Astrocyte (in vitro differentiated cells and primary cell): Measurements from ENCODE around the gene TRIM67. TPM values are rescaled to one million over a fixed set of nuclear protein-coding genes. Genes with fewer than 3 reads are reported as not detected.

ENCODE experiments used
- DNase-seq: peaks from one replicate; pipeline ENCODE4 v3.0.0-alpha.2; 2010; ENCODE audit warnings: low read depth
- FAIRE-seq: peaks from 2 replicates; lab custom pipeline; 2011; peaks lifted over from hg19 to GRCh38; lab: Jason Lieb, UNC
- H2AFZ ChIP-seq: 2 replicates; pipeline ENCODE4 v1.6.0; 2012; ENCODE audit warnings: low read depth, low read length, inconsistent platforms
- H3K27ac ChIP-seq: 2 replicates; pipeline ENCODE4 v1.5.1; 2011; ENCODE audit warnings: low read depth, low read length, inconsistent platforms
- H3K27me3 ChIP-seq: 2 replicates; pipeline ENCODE4 v1.6.0; 2011; ENCODE audit warnings: low read length, inconsistent platforms; ENCODE audit not compliant: insufficient read depth
- H3K36me3 ChIP-seq: 2 replicates; pipeline ENCODE4 v1.5.1; 2011; ENCODE audit warnings: low read length, inconsistent platforms; ENCODE audit not compliant: insufficient read depth
- H3K4me1 ChIP-seq: 2 replicates; pipeline ENCODE4 v1.5.1; 2011; ENCODE audit warnings: low read length, inconsistent platforms; ENCODE audit not compliant: insufficient read depth
- H3K4me2 ChIP-seq: 2 replicates; pipeline ENCODE4 v1.6.0; 2012; ENCODE audit warnings: low read length, inconsistent platforms
- H3K4me3 ChIP-seq: 2 replicates; pipeline ENCODE4 v1.5.1; 2011; ENCODE audit warnings: low read depth, mild to moderate bottlenecking, low read length, inconsistent platforms; ENCODE audit not compliant: insufficient read depth
- H3K79me2 ChIP-seq: 2 replicates; pipeline ENCODE4 v1.6.0; 2012; ENCODE audit warnings: mild to moderate bottlenecking, low read length, inconsistent platforms; ENCODE audit not compliant: insufficient read depth
- H3K9ac ChIP-seq: 2 replicates; pipeline ENCODE4 v1.6.0; 2012; ENCODE audit warnings: mild to moderate bottlenecking, low read length, inconsistent platforms
- H3K9me3 ChIP-seq: 2 replicates; pipeline ENCODE4 v1.5.1; 2012; ENCODE audit warnings: low read depth, mild to moderate bottlenecking, low read length, inconsistent platforms; ENCODE audit not compliant: insufficient read depth
- H4K20me1 ChIP-seq: 2 replicates; pipeline ENCODE4 v1.6.0; 2012; ENCODE audit warnings: low read length, inconsistent platforms; ENCODE audit not compliant: insufficient read depth
- H3K27ac Mint-ChIP-seq: one replicate; pipeline ENCODE4 v1.8.0; 2021; ENCODE audit warnings: mild to moderate bottlenecking, mixed read lengths; ENCODE audit not compliant: unreplicated experiment
- H3K27me3 Mint-ChIP-seq: one replicate; pipeline ENCODE4 v1.8.0; 2021; ENCODE audit warnings: low read depth, mixed read lengths; ENCODE audit not compliant: unreplicated experiment
- H3K36me3 Mint-ChIP-seq: one replicate; pipeline ENCODE4 v1.8.0; 2021; ENCODE audit warnings: low read depth, mixed read lengths; ENCODE audit not compliant: unreplicated experiment
- H3K4me1 Mint-ChIP-seq: one replicate; pipeline ENCODE4 v1.8.0; 2021; ENCODE audit warnings: low read depth, mixed read lengths; ENCODE audit not compliant: unreplicated experiment
- H3K4me3 Mint-ChIP-seq: one replicate; pipeline ENCODE4 v1.8.0; 2021; ENCODE audit warnings: mild to moderate bottlenecking, moderate library complexity, mixed read lengths; ENCODE audit not compliant: unreplicated experiment
- H3K9me3 Mint-ChIP-seq: one replicate; pipeline ENCODE4 v1.8.0; 2021; ENCODE audit warnings: mild to moderate bottlenecking, mixed read lengths; ENCODE audit not compliant: unreplicated experiment
- EZH2 ChIP-seq: IDR thresholded peaks from 2 replicates; pipeline ENCODE4 v1.6.1; 2012; ENCODE audit warnings: mild to moderate bottlenecking, low read length, inconsistent platforms; ENCODE audit not compliant: insufficient read depth
- total RNA-seq: library from RNA; stranded (reverse); gene quantifications from 2 replicates; pipeline ENCODE4 v1.2.1, GENCODE V29; 2021
- TF ChIP-seq, protein P1 (sequence below): IDR thresholded peaks from 2 replicates; pipeline ENCODE4 v1.5.1; 2011; ENCODE audit warnings: low read depth, mild to moderate bottlenecking, inconsistent platforms, low read length, moderate library complexity; ENCODE audit not compliant: insufficient read depth

The TRIM67 gene
- total RNA-seq, 1 donor from 2014 or later = 0.89 TPM

DNA sequence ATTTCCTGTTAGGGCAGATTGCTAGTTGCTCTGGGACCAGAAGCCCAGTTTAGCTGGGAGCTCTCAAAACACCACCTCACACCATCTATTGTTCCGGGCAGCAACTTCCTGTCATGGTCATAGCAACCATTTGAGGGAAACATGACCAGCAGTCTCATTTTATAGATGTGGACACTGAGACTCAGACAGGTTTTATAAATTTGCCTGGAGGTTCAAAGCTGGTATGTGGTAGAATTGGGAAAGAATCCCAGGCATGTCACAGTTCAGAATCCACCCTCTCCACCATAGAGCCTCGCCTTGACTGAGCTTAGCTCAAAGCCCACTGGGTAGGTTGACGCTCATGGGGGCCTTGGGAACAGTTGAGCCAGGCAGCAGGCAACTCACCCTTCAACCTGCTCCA lies 14.0 kb upstream of the TRIM67 start:
- Histone ChIP-seq H3K27me3 (no peaks in the 10 kb centered on the region), H3K27ac (no peak overlapping the region), H4K20me1 (no peaks in the 10 kb centered on the region), H3K36me3 (no peaks in the 10 kb centered on the region), H3K4me3 (no peak overlapping the region), H3K79me2 (no peaks in the 10 kb centered on the region), H3K9me3 (no peaks in the 10 kb centered on the region), H2AFZ (no peak overlapping the region), H3K9ac (no peak overlapping the region), H3K4me2 (no peak overlapping the region), H3K4me1 (no peaks in the 10 kb centered on the region)
- Mint-ChIP-seq H3K27me3 (peaks cover 14% of the 10 kb centered on the region), H3K36me3 (peaks cover 2% of the 10 kb centered on the region), H3K9me3 (peaks cover 18% of the 10 kb centered on the region), H3K4me3 (no peak overlapping the region), H3K4me1 (no peaks in the 10 kb centered on the region), H3K27ac (no peak overlapping the region)
- DNase-seq (no peak), FAIRE-seq (no peak)
- TF ChIP-seq, protein P1, sequence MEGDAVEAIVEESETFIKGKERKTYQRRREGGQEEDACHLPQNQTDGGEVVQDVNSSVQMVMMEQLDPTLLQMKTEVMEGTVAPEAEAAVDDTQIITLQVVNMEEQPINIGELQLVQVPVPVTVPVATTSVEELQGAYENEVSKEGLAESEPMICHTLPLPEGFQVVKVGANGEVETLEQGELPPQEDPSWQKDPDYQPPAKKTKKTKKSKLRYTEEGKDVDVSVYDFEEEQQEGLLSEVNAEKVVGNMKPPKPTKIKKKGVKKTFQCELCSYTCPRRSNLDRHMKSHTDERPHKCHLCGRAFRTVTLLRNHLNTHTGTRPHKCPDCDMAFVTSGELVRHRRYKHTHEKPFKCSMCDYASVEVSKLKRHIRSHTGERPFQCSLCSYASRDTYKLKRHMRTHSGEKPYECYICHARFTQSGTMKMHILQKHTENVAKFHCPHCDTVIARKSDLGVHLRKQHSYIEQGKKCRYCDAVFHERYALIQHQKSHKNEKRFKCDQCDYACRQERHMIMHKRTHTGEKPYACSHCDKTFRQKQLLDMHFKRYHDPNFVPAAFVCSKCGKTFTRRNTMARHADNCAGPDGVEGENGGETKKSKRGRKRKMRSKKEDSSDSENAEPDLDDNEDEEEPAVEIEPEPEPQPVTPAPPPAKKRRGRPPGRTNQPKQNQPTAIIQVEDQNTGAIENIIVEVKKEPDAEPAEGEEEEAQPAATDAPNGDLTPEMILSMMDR = no peak
- TF ChIP-seq EZH2 = no peak

DNA sequence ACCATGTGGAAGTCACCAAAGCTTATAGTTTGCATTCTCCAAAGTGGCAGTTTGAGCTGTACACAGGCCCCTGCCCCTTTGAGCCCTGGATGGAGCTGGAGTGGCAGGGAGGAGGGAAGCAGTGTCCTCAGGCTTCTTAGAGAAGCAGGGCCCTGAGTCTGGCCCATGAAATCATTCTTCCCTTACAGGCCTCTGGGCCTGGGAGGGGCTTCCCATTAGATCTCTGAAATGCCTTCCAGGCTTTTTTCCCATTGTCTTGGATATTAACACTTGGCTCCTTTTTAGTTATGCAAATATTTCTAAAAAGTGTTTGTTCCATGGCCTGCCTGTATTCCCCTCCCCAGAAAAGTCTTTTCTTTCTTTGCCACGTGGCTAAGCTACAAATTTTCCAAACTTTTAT lies 10.0 kb upstream of the TRIM67 start:
- Histone ChIP-seq H3K27me3 (peaks cover 1% of the 10 kb centered on the region), H3K27ac (no peak overlapping the region), H3K4me1 (no peaks in the 10 kb centered on the region), H3K79me2 (no peaks in the 10 kb centered on the region), H3K36me3 (no peaks in the 10 kb centered on the region), H3K9ac (no peak overlapping the region), H4K20me1 (no peaks in the 10 kb centered on the region), H2AFZ (no peak overlapping the region), H3K4me2 (no peak overlapping the region), H3K9me3 (no peaks in the 10 kb centered on the region), H3K4me3 (no peak overlapping the region)
- H3K4me1 Mint-ChIP-seq = no peaks in the 10 kb centered on the region
- no peak overlapping the region for H3K27ac Mint-ChIP-seq
- DNase-seq (no peak), FAIRE-seq (no peak)
- H3K36me3 Mint-ChIP-seq = peaks cover 2% of the 10 kb centered on the region
- peaks cover 15% of the 10 kb centered on the region for H3K9me3 Mint-ChIP-seq
- peaks cover 15% of the 10 kb centered on the region for H3K27me3 Mint-ChIP-seq
- no peak for TF ChIP-seq EZH2
- TF ChIP-seq, protein P1 = no peak
- H3K4me3 Mint-ChIP-seq = no peak overlapping the region

DNA sequence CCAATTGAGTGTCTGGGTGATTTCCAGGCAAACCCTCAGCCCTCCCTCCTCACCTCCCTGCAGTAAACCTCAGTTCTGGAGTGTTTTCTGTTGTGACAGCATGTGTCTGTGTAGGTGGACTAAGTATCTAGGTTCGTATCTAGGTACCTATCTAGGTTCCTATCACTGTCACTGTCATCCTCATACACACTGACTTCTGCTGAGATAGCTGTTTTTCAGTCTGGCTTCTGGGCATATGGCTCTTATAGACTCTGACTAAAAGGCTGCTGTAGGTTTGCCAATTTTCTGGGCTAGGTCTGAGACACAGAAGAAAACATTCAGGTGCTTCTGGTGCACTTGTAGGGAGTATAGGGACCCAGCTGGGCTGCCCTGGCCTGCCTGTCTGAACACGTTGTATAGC lies 8.1 kb upstream of the TRIM67 start:
- no peak overlapping the region for H3K4me3 ChIP-seq
- no peak overlapping the region for H3K4me2 ChIP-seq
- H3K36me3 ChIP-seq = no peaks in the 10 kb centered on the region
- H3K4me3 Mint-ChIP-seq = no peak overlapping the region
- no peak overlapping the region for H3K27ac ChIP-seq
- no peaks in the 10 kb centered on the region for H3K79me2 ChIP-seq
- H3K27me3 Mint-ChIP-seq = peaks cover 14% of the 10 kb centered on the region
- FAIRE-seq = no peak
- H2AFZ ChIP-seq = no peak overlapping the region
- no peaks in the 10 kb centered on the region for H3K4me1 ChIP-seq
- H3K36me3 Mint-ChIP-seq = peaks cover 2% of the 10 kb centered on the region
- peaks cover 5% of the 10 kb centered on the region for H3K4me1 Mint-ChIP-seq
- DNase-seq = no peak
- TF ChIP-seq EZH2 = no peak
- TF ChIP-seq, protein P1 = no peak
- H3K9me3 ChIP-seq = no peaks in the 10 kb centered on the region
- no peaks in the 10 kb centered on the region for H4K20me1 ChIP-seq
- peaks cover 3% of the 10 kb centered on the region for H3K27me3 ChIP-seq
- H3K9me3 Mint-ChIP-seq = peaks cover 11% of the 10 kb centered on the region
- H3K9ac ChIP-seq = no peak overlapping the region
- no peak overlapping the region for H3K27ac Mint-ChIP-seq
